Measurements from ENCODE around the gene ZNF831. TPM values are rescaled to one million over a fixed set of nuclear protein-coding genes. Genes with fewer than 3 reads are reported as not detected.

ZNF831 gene
- polyA plus RNA-seq, 1 of the 3 experiments (the other 2 are of a cell fraction) = not detected

DNA sequence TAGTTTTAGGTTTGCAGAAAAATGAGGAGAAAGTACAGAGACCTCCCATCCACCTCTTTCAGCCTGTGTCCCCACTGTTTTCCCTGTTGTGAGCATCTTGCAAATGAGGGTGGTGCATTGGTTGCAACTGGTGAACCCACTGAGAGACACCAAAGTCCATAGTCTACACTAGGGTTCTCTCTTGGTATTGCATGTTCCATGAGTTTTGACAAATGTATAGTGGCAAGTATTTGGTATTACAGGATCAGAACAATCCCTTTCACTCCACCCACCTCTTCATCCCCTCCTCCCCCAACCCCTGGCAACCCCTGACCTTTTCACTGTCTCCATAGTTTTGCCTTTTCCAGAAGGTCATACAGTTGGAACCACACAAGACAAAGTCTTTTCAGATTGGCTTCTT lies 20.1 kb downstream of the ZNF831 start (continued):
- TF ChIP-seq, protein P1, sequence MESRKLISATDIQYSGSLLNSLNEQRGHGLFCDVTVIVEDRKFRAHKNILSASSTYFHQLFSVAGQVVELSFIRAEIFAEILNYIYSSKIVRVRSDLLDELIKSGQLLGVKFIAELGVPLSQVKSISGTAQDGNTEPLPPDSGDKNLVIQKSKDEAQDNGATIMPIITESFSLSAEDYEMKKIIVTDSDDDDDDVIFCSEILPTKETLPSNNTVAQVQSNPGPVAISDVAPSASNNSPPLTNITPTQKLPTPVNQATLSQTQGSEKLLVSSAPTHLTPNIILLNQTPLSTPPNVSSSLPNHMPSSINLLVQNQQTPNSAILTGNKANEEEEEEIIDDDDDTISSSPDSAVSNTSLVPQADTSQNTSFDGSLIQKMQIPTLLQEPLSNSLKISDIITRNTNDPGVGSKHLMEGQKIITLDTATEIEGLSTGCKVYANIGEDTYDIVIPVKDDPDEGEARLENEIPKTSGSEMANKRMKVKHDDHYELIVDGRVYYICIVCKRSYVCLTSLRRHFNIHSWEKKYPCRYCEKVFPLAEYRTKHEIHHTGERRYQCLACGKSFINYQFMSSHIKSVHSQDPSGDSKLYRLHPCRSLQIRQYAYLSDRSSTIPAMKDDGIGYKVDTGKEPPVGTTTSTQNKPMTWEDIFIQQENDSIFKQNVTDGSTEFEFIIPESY (IDR thresholded peaks at IDR 0.05; ENCODE audit: borderline replicate concordance, low read depth) = no peak
- no peak for TF ChIP-seq FOSL2 (IDR thresholded peaks at IDR 0.05; ENCODE audit: borderline replicate concordance, low read depth)

DNA sequence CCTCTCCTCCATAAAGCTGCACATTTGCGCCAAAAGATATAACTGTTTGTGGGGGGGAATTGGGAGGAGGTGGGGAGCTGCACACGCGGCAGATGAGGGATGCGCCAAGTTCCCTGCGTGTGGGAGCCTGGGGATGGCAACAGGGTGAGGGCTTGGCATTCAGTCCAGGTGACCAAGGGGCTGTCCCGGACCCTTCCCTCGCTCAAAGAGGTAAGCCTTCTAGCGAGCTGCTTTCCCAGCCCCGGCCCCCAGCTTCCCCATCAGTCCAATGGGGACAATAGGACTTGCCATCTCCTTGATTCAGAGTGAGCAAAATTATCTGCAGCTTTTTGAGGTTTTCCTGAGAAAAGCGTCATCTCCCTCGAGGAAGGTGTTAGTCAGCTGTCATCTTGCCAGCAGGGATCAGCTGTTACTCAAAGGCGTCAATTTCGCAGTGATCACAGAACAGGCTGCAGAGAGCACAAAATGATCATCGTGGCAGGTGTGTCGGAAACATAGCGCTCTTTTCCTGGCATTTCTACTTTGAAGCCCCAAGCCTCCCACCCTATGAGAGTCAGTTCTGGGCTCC lies 21.3 kb downstream of the ZNF831 start:
- Histone ChIP-seq H3K4me1 (ENCODE audit: control insufficient read depth in 1 of 2, insufficient read depth in 2 of 2, low read depth in 1 of 2, low read length in 1 of 2) (no peaks in the 10 kb centered on the region), H3K27ac (ENCODE audit: low read depth in 2 of 2, low read length in 1 of 2) (no peak overlapping the region), H3K9me3 (no peaks in the 10 kb centered on the region), H3K79me2 (ENCODE audit: insufficient read depth) (no peaks in the 10 kb centered on the region), H3K4me3 (ENCODE audit: low read depth in 2 of 2, low read length in 1 of 2) (no peak overlapping the region), H3K9ac (no peak overlapping the region), H3K27me3 (ENCODE audit: insufficient read depth) (no peaks in the 10 kb centered on the region), H3K36me3 (replicated peaks in 1 of 2; ENCODE audit: control insufficient read depth in 1 of 2, insufficient read depth in 2 of 2, low read length in 1 of 2) (no peaks in the 10 kb centered on the region), H3K4me2 (no peak overlapping the region), H3K9me2 (no peaks in the 10 kb centered on the region), H2AFZ (ENCODE audit: low read depth) (no peak overlapping the region), H3F3A (replicated peaks; ENCODE audit: insufficient read depth) (no peaks in the 10 kb centered on the region), H4K20me1 (ENCODE audit: insufficient read depth) (no peaks in the 10 kb centered on the region)
- ChIA-PET CTCF (interaction anchor here (0.7 kb wide), 1 partner anchor 13 kb away, joined by 3 read pairs; no protein-coding TSS in a partner anchor), POLR2A (no interaction called here)
- DNase-seq = no peak
- TF ChIP-seq YY1 (IDR thresholded peaks at IDR 0.05; ENCODE audit: low read depth) (no peak), EP300 (IDR thresholded peaks at IDR 0.05; ENCODE audit: borderline replicate concordance in 1 of 2, low read depth in 1 of 2, low read length in 1 of 2) (no peak), GATA2 (CRISPR knock-in tag; IDR thresholded peaks at IDR 0.05) (no peak), SIN3A (IDR thresholded peaks at IDR 0.05; ENCODE audit: borderline replicate concordance, low read depth, low read length) (no peak), ELF1 (IDR thresholded peaks at IDR 0.05) (no peak), TCF12 (IDR thresholded peaks at IDR 0.05) (no peak), FOSL2 (IDR thresholded peaks at IDR 0.05; ENCODE audit: borderline replicate concordance, low read depth) (no peak)
- TF ChIP-seq, protein P2, sequence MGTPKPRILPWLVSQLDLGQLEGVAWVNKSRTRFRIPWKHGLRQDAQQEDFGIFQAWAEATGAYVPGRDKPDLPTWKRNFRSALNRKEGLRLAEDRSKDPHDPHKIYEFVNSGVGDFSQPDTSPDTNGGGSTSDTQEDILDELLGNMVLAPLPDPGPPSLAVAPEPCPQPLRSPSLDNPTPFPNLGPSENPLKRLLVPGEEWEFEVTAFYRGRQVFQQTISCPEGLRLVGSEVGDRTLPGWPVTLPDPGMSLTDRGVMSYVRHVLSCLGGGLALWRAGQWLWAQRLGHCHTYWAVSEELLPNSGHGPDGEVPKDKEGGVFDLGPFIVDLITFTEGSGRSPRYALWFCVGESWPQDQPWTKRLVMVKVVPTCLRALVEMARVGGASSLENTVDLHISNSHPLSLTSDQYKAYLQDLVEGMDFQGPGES (IDR thresholded peaks at IDR 0.05; ENCODE audit: low read depth, low read length) = no peak
- TF ChIP-seq, protein P1 (IDR thresholded peaks at IDR 0.05; ENCODE audit: borderline replicate concordance, low read depth) = no peak
- TF ChIP-seq, protein P3, sequence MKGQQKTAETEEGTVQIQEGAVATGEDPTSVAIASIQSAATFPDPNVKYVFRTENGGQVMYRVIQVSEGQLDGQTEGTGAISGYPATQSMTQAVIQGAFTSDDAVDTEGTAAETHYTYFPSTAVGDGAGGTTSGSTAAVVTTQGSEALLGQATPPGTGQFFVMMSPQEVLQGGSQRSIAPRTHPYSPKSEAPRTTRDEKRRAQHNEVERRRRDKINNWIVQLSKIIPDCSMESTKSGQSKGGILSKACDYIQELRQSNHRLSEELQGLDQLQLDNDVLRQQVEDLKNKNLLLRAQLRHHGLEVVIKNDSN (IDR thresholded peaks at IDR 0.05; ENCODE audit: borderline replicate concordance, low read depth) = no peak
- WGBS (ENCODE audit: low lambda C conversion rate) = 65% methylated on average over 10 of the region's 16 CpGs
